Measurements from ENCODE around the gene RAB26. TPM values are rescaled to one million over a fixed set of nuclear protein-coding genes. Genes with fewer than 3 reads are reported as not detected.

Gene RAB26
- total and polyA plus RNA-seq, 2 donors: 0.28 to 2.6 TPM

DNA sequence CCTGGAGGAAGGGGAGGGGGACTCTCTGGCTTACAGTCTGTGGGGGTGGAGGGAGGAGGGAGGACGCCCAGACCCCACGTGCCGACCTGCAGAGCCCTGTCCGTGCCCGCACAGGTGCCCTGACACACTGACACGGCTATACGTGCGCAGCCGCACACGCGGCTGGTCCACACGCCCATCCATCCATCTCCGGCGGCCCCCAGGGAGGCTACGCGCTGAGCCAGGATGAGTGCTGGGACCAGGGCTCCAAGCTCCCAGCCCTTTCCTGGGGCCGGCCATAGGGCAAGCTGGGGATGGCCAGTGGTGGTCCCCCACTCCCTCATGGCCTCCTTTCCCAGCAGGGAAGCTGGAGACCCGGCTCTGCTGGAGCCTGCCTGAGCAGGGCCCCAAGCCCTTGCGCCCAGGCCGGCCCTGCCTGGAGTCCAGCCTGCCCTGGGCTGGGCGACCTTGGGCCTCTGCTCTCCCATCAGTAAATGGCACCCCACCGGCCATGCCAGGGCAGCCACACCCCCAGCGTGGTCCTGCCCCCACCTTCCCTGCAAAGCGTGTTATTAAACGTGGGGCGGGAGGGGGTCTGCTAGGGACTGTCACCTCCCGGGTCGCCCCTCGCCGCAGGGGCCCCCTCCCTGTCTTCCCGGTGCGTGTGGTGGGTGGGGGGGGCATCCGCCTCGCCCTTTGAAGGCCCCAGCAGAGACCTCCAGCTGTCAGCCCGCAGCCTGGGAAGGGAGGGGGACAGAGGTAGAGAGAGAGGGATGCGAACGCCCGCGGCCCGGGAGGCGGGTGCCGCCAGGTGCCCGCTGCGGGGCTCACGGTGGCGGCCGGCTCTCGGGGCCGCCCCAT is 47.1 kb downstream of the RAB26 start:
- H3K4me1 ChIP-seq (ENCODE audit: control insufficient read depth in 2 of 2, insufficient read depth in 2 of 2, low read length in 2 of 2): peaks cover 10 to 13% of the 10 kb centered on the region in 2 donors
- H3K4me3 ChIP-seq (ENCODE audit: low read length in 2 of 2): peak overlapping the region in 1 of 2 donors; percentile 66
- H3K27ac ChIP-seq (ENCODE audit: low read depth in 1 of 2, low read length in 1 of 2): peak overlapping the region in 1 of 2 donors; percentile 13
- DNase-seq (ENCODE audit: low read depth in 6 of 9, low spot score in 9 of 9): peak in 2 of 9 donors; percentile 14 to 44
- peaks cover 0 to 5% of the 10 kb centered on the region in 2 donors for H3K9me3 ChIP-seq (ENCODE audit: control insufficient read depth in 2 of 2, insufficient read depth in 1 of 2, low read length in 1 of 2)
- H3K27me3 ChIP-seq (ENCODE audit: control insufficient read depth in 2 of 2, insufficient read depth in 1 of 2, low read length in 1 of 2): peaks cover 61 to 73% of the 10 kb centered on the region in 2 donors
- H3K36me3 ChIP-seq (ENCODE audit: control insufficient read depth in 2 of 2, insufficient read depth in 2 of 2, low read length in 1 of 2): no peaks in the 10 kb centered on the region
- WGBS: 2% methylated on average over 49 of the region's 49 CpGs

DNA sequence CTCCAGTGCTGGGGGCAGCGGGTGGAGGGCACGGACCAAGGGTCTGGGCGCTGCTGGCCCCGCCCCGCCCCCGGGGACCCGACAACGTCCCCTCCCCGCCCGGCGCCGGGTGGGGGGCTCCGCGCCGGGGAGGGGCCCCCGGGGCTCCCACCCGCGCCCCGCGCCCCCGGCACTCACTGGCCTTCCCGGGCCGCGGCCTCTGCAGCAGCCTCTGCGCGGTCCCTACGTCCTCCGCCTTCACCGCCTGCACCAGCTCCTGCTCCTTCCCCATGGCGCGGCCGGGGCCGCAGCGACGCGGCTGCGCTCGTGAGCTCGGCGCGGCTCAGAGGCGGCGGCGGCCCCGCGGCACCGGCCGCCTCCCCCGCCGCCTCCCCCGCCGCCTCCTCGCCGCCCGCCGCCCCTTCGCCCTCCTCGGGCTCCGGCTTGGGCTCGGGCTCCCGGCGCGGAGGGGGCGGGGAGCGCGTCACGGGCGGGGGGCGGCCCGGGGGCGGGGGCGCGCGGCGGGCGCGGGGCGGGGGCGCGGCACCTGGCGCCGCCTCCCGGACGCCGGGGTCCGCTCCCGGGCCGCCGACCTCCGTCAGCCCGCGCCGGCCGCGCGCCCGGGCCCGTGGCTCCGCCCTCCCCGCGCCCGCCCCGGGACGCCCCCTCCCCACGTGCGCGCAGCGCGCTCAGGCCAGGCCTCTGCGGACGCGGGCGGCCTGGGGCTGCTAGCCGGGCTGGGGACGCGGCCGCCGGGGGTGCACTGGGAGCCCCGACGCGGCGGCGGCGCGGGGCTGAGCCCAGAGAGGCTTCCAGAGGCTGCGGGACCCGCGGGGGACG is 47.9 kb downstream of the RAB26 start, which contains the start of gene CASKIN1:
Gene CASKIN1, minus strand, starts transcription at position 444 of the 819 bp plus-strand sequence. Its CDS starts 173 bp downstream, at position 271.
- DNase-seq (ENCODE audit: low read depth in 6 of 9, low spot score in 9 of 9): peak in 1 of 9 donors; percentile 27
- Histone ChIP-seq H3K4me1 (ENCODE audit: control insufficient read depth in 2 of 2, insufficient read depth in 2 of 2, low read length in 2 of 2) (peaks cover 10 to 13% of the 10 kb centered on the region in 2 donors), H3K4me3 (ENCODE audit: low read length in 2 of 2) (peak within 1 kb of the TSS in 1 of 2 donors; percentile 66), H3K36me3 (ENCODE audit: control insufficient read depth in 2 of 2, insufficient read depth in 2 of 2, low read length in 1 of 2) (no peaks in the 10 kb centered on the region), H3K27me3 (ENCODE audit: control insufficient read depth in 2 of 2, insufficient read depth in 1 of 2, low read length in 1 of 2) (peaks cover 62 to 72% of the 10 kb centered on the region in 2 donors), H3K27ac (ENCODE audit: low read depth in 1 of 2, low read length in 1 of 2) (peak within 1 kb of the TSS in 1 of 2 donors; percentile 13), H3K9me3 (ENCODE audit: control insufficient read depth in 2 of 2, insufficient read depth in 1 of 2, low read length in 1 of 2) (peaks cover 0 to 5% of the 10 kb centered on the region in 2 donors)
- 1% methylated on average over 128 of the region's 129 CpGs for WGBS

DNA sequence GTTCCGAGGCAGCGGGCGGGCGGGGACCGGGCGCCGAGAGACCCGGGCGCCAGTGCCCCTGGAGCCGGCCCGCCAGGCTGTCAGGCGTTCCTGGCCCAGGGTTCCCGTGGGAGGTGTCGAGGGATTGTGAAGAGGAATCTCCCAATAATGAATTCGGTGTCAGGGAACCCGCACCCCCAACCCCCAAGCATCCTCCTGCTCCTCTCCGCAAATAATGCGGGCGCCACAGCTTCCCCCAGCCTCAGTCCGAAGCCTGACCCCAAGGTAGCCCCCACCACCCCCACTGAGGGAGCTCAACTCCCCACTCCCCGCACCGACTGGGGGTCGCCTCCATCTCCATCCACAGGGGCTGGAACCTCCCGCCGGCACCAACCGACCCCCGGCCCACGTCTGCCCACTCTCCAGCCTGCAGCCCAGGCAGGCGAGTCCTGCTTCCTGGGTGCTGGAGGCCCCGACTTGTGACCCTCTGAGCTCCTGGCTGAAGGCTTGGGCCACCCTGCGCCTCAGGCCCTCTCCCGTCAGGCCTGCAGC is 48.6 kb downstream of the RAB26 start:
- 24% methylated on average over 32 of the region's 32 CpGs for WGBS
- Histone ChIP-seq H3K4me1 (ENCODE audit: control insufficient read depth in 2 of 2, insufficient read depth in 2 of 2, low read length in 2 of 2) (peaks cover 10 to 13% of the 10 kb centered on the region in 2 donors), H3K9me3 (ENCODE audit: control insufficient read depth in 2 of 2, insufficient read depth in 1 of 2, low read length in 1 of 2) (peaks cover 0 to 5% of the 10 kb centered on the region in 2 donors), H3K4me3 (ENCODE audit: low read length in 2 of 2) (peak overlapping the region in 1 of 2 donors; percentile 66), H3K27me3 (ENCODE audit: control insufficient read depth in 2 of 2, insufficient read depth in 1 of 2, low read length in 1 of 2) (peaks cover 62 to 78% of the 10 kb centered on the region in 2 donors), H3K36me3 (ENCODE audit: control insufficient read depth in 2 of 2, insufficient read depth in 2 of 2, low read length in 1 of 2) (no peaks in the 10 kb centered on the region), H3K27ac (ENCODE audit: low read depth in 1 of 2, low read length in 1 of 2) (no peak overlapping the region)
- no peak for DNase-seq (ENCODE audit: low read depth in 6 of 9, low spot score in 9 of 9)

DNA sequence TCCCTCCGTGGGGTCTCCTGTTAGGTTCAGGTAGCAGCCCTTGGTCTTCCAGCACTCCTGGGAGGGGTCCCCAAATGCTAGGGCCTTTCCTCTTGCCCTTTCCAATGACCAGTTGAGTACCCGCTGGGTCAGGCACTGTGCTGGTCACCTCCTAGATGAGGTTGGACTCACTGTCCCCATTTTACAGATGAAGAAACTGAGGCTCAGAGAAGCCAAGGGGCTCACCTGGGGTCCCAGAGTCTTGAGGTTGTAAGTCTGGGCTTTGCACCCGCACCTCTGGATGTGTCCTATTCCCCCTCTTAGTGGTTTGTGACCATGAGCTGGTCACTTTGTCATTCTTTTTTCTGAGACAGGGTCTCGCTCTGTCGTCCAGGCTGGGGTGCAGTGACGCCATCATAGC is 49.3 kb downstream of the RAB26 start:
- Histone ChIP-seq H3K27me3 (ENCODE audit: control insufficient read depth in 2 of 2, insufficient read depth in 1 of 2, low read length in 1 of 2) (peaks cover 62 to 76% of the 10 kb centered on the region in 2 donors), H3K4me1 (ENCODE audit: control insufficient read depth in 2 of 2, insufficient read depth in 2 of 2, low read length in 2 of 2) (peaks cover 10 to 13% of the 10 kb centered on the region in 2 donors), H3K9me3 (ENCODE audit: control insufficient read depth in 2 of 2, insufficient read depth in 1 of 2, low read length in 1 of 2) (peaks cover 0 to 5% of the 10 kb centered on the region in 2 donors), H3K36me3 (ENCODE audit: control insufficient read depth in 2 of 2, insufficient read depth in 2 of 2, low read length in 1 of 2) (no peaks in the 10 kb centered on the region), H3K4me3 (ENCODE audit: low read length in 2 of 2) (no peak overlapping the region), H3K27ac (ENCODE audit: low read depth in 1 of 2, low read length in 1 of 2) (no peak overlapping the region)
- no peak for DNase-seq (ENCODE audit: low read depth in 6 of 9, low spot score in 9 of 9)
- 84% methylated on average over 6 of the region's 6 CpGs for WGBS

DNA sequence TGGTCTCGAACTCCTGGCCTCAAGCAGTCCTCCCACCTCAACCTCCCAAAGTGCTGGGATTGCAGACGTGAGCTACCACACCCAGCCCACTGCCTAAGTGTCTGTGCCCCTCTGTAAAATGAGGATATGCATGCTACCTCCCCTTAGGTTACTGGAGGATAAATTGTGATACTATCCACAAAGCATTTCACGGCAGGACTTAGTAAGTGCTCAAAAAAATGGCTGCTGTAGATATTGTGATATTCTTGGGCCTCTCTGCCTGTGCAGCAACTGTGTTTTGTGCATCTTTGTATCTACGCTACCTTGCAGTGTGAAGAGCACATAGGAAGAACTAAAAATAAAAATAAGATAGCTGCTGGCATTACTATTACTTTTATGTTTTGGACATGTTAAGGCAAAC is 49.9 kb downstream of the RAB26 start:
- DNase-seq (ENCODE audit: low read depth in 6 of 9, low spot score in 9 of 9): no peak
- Histone ChIP-seq H3K9me3 (ENCODE audit: control insufficient read depth in 2 of 2, insufficient read depth in 1 of 2, low read length in 1 of 2) (peaks cover 0 to 5% of the 10 kb centered on the region in 2 donors), H3K27me3 (ENCODE audit: control insufficient read depth in 2 of 2, insufficient read depth in 1 of 2, low read length in 1 of 2) (peaks cover 62 to 75% of the 10 kb centered on the region in 2 donors), H3K4me3 (ENCODE audit: low read length in 2 of 2) (no peak overlapping the region), H3K36me3 (ENCODE audit: control insufficient read depth in 2 of 2, insufficient read depth in 2 of 2, low read length in 1 of 2) (no peaks in the 10 kb centered on the region), H3K4me1 (ENCODE audit: control insufficient read depth in 2 of 2, insufficient read depth in 2 of 2, low read length in 2 of 2) (peaks cover 10 to 13% of the 10 kb centered on the region in 2 donors), H3K27ac (ENCODE audit: low read depth in 1 of 2, low read length in 1 of 2) (no peak overlapping the region)
- WGBS: 79% methylated on average over 4 of the region's 4 CpGs

DNA sequence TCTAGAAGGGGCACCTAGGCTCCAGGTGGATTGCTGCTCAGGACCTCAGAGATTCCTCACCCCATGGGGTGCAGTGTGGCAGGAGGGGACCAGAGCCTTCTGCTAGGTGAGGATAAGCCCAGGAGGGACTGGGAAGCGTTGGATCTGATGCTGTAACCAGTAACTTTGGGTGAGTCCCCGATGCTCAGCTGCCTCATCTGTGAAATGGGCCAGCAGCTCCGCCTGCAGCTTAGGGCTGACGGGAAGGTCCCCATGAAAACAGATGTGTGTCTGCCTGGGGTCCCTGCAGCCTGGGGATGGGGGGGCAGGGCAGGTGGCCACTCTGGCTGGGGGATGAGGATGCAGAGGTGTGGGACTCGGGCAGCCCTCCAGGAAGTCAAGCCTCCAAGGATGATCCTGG is 50.7 kb downstream of the RAB26 start:
- Histone ChIP-seq H3K9me3 (ENCODE audit: control insufficient read depth in 2 of 2, insufficient read depth in 1 of 2, low read length in 1 of 2) (peaks cover 0 to 5% of the 10 kb centered on the region in 2 donors), H3K27ac (ENCODE audit: low read depth in 1 of 2, low read length in 1 of 2) (peak overlapping the region in 1 of 2 donors; percentile 27), H3K4me3 (ENCODE audit: low read length in 2 of 2) (no peak overlapping the region), H3K36me3 (ENCODE audit: control insufficient read depth in 2 of 2, insufficient read depth in 2 of 2, low read length in 1 of 2) (no peaks in the 10 kb centered on the region), H3K4me1 (ENCODE audit: control insufficient read depth in 2 of 2, insufficient read depth in 2 of 2, low read length in 2 of 2) (peaks cover 10 to 13% of the 10 kb centered on the region in 2 donors), H3K27me3 (ENCODE audit: control insufficient read depth in 2 of 2, insufficient read depth in 1 of 2, low read length in 1 of 2) (peaks cover 56 to 67% of the 10 kb centered on the region in 2 donors)
- DNase-seq (ENCODE audit: low read depth in 6 of 9, low spot score in 9 of 9): no peak
- WGBS: 90% methylated on average over 5 of the region's 5 CpGs

DNA sequence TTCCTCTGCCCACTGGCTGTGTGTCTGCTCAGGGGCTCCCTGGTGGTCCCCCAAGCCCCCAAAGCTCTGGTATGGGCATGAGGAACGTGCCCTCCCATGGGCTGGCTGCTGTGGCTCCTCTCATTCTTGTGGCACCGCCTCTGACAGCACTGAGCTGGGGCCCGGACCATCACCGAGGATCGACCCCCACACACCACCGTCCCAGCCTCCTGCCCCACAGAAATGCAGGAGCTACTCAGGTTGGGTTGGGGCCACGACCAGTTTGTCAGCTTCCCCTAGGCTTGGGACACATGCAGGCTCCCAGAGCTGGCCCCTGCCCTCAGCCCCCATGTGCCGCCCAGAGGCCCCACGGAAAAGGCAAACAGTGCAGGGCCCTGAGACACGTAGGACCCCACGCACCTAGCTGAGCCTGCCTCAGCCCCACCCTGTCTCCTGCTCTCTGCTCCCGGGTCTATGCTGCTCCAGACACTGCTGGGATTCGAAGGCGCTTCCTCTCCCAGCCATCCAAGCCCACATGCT is 51.3 kb downstream of the RAB26 start:
- no peak for DNase-seq (ENCODE audit: low read depth in 6 of 9, low spot score in 9 of 9)
- no peak overlapping the region for H3K4me3 ChIP-seq (ENCODE audit: low read length in 2 of 2)
- peaks cover 50 to 61% of the 10 kb centered on the region in 2 donors for H3K27me3 ChIP-seq (ENCODE audit: control insufficient read depth in 2 of 2, insufficient read depth in 1 of 2, low read length in 1 of 2)
- H3K4me1 ChIP-seq (ENCODE audit: control insufficient read depth in 2 of 2, insufficient read depth in 2 of 2, low read length in 2 of 2): peaks cover 14 to 15% of the 10 kb centered on the region in 2 donors
- 84% methylated on average over 14 of the region's 14 CpGs for WGBS
- H3K9me3 ChIP-seq (ENCODE audit: control insufficient read depth in 2 of 2, insufficient read depth in 1 of 2, low read length in 1 of 2): peaks cover 0 to 5% of the 10 kb centered on the region in 2 donors
- no peak overlapping the region for H3K27ac ChIP-seq (ENCODE audit: low read depth in 1 of 2, low read length in 1 of 2)
- H3K36me3 ChIP-seq (ENCODE audit: control insufficient read depth in 2 of 2, insufficient read depth in 2 of 2, low read length in 1 of 2): no peaks in the 10 kb centered on the region

DNA sequence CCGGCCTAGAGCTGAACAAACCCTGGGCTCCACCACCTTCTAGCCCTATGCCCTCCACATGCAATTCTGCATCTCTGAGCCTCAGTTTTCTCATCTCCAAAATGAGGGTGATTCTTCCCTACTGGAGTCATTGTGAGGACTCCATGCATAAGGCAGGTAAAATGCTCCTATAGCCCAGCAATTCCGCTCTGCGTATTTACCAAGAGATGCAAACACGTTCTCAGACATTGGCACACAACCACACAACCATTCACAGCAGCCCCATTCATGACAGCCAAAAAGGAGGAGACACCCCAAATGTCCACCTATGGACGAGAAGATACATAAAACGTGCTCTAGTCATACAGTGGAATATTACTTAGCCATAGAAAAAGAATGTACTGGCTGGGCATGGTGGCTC is 51.9 kb downstream of the RAB26 start:
- H3K27ac ChIP-seq (ENCODE audit: low read depth in 1 of 2, low read length in 1 of 2): no peak overlapping the region
- peaks cover 13 to 14% of the 10 kb centered on the region in 2 donors for H3K4me1 ChIP-seq (ENCODE audit: control insufficient read depth in 2 of 2, insufficient read depth in 2 of 2, low read length in 2 of 2)
- peaks cover 0 to 5% of the 10 kb centered on the region in 2 donors for H3K9me3 ChIP-seq (ENCODE audit: control insufficient read depth in 2 of 2, insufficient read depth in 1 of 2, low read length in 1 of 2)
- WGBS: 93% methylated on average over 6 of the region's 6 CpGs
- H3K4me3 ChIP-seq (ENCODE audit: low read length in 2 of 2): no peak overlapping the region
- no peak for DNase-seq (ENCODE audit: low read depth in 6 of 9, low spot score in 9 of 9)
- peaks cover 43 to 55% of the 10 kb centered on the region in 2 donors for H3K27me3 ChIP-seq (ENCODE audit: control insufficient read depth in 2 of 2, insufficient read depth in 1 of 2, low read length in 1 of 2)
- no peaks in the 10 kb centered on the region for H3K36me3 ChIP-seq (ENCODE audit: control insufficient read depth in 2 of 2, insufficient read depth in 2 of 2, low read length in 1 of 2)
